HepG2 (cell line): ENCODE data around the gene CNNM1. TPM values are rescaled to one million over a fixed set of nuclear protein-coding genes. Genes with fewer than 3 reads are reported as not detected.

Experiments used
- ATAC-seq: fragments of 200-7000 bp; cut with Tn5 transposase; 3 replicates; pipeline ENCODE4 v1.9.1; 2020; ENCODE audit warnings: mild to moderate bottlenecking, moderate library complexity
- BruUV-seq: library from RNA; stranded (reverse); fragments of 400-500 nt; replicated peaks from 2 replicates; lab custom pipeline; 2021; lab: Mats Ljungman, UMichigan
- CTCF ChIA-PET: fragments of 300-600 bp; formaldehyde crosslinking; extraction: SDS; loops from one replicate; lab custom pipeline; 2021; ENCODE audit warnings: low total read pairs, inconsistent platforms, low intra/inter-chr PET ratio; lab: Yijun Ruan, JAX
- POLR2A ChIA-PET: fragments of 350-600 bp; sonication (Branson Sonifier 250); formaldehyde crosslinking; loops from one replicate; lab custom pipeline; 2020; ENCODE audit warnings: antibody characterized with exemption, inconsistent platforms; lab: Yijun Ruan, JAX
- DNase-seq: peaks from one replicate; pipeline ENCODE4 v3.0.0-alpha.2; 2015; ENCODE audit warnings: low spot score
- FAIRE-seq: peaks from 3 replicates; lab custom pipeline; 2011; peaks lifted over from hg19 to GRCh38; lab: Jason Lieb, UNC
- H2AFZ ChIP-seq: one replicate; pipeline ENCODE4 v1.6.1; 2011; ENCODE audit warnings: low read length, inconsistent platforms
- H3K27ac ChIP-seq: fragments of 300-600 bp; 3 replicates; pipeline ENCODE4 v1.8.0; 2011; ENCODE audit warnings: mixed run types, mild to moderate bottlenecking, mixed read lengths, low read length, inconsistent platforms; ENCODE audit not compliant: insufficient read depth; ENCODE audit errors: extremely low read length
- H3K27me3 ChIP-seq, 2 experiments: fragments of 200-600 bp in 1 of 2; 2 replicates in 1 of 2; 3 replicates in 1 of 2; pipeline versions ENCODE4 v1.6.0 to v1.8.0; 2011; ENCODE audit warnings: low read length in 2 of 2, mild to moderate bottlenecking in 2 of 2, moderate library complexity in 2 of 2, inconsistent platforms in 1 of 2; ENCODE audit not compliant: insufficient read depth in 2 of 2, control insufficient read depth in 1 of 2
- H3K36me3 ChIP-seq, 2 experiments: fragments of 200-600 bp in 1 of 2; replicated peaks in 1 of 2; 2 replicates in 1 of 2; 3 replicates in 1 of 2; pipeline versions ENCODE4 v1.5.1 to v1.8.0; 2011; ENCODE audit warnings: low read length in 2 of 2, inconsistent platforms in 1 of 2; ENCODE audit not compliant: insufficient read depth in 2 of 2, control insufficient read depth in 1 of 2
- H3K4me1 ChIP-seq: 2 replicates; pipeline ENCODE4 v1.5.1; 2012; ENCODE audit warnings: low read length, inconsistent platforms; ENCODE audit not compliant: insufficient read depth
- H3K4me2 ChIP-seq: 2 replicates; pipeline ENCODE4 v1.6.0; 2011; ENCODE audit warnings: low read depth, low read length, inconsistent platforms
- H3K4me3 ChIP-seq, 3 experiments: fragments of 200-600 bp in 1 of 3; sonication (generic), shearing (Covaris generic) in 1 of 3; replicated peaks in 1 of 3; 2 replicates each; pipeline ENCODE4 v1.5.1; 2011 to 2016; ENCODE audit warnings: low read length in 3 of 3, inconsistent platforms in 2 of 3, low read depth in 2 of 3, mild to moderate bottlenecking in 2 of 3, control low read depth in 1 of 3, mixed read lengths in 1 of 3; ENCODE audit not compliant: insufficient read depth in 1 of 3
- H3K79me2 ChIP-seq: one replicate; pipeline ENCODE4 v1.6.1; 2011; ENCODE audit warnings: low read length, inconsistent platforms; ENCODE audit not compliant: insufficient read depth
- H3K9ac ChIP-seq: 2 replicates; pipeline ENCODE4 v1.6.0; 2011; ENCODE audit warnings: mild to moderate bottlenecking, low read depth, low read length, inconsistent platforms; ENCODE audit not compliant: insufficient read depth
- H3K9me3 ChIP-seq: 2 replicates; pipeline ENCODE4 v1.5.1; 2012; ENCODE audit warnings: mild to moderate bottlenecking, low read length
- H4K20me1 ChIP-seq: 2 replicates; pipeline ENCODE4 v1.6.0; 2011; ENCODE audit warnings: inconsistent platforms, mild to moderate bottlenecking, low read length, moderate library complexity; ENCODE audit not compliant: insufficient read depth
- ELK4 ChIP-seq: sonication (generic); formaldehyde crosslinking; IDR thresholded peaks from 2 replicates; pipeline ENCODE4 v1.9.0; 2021; ENCODE audit warnings: missing genetic modification reagents, borderline replicate concordance
- HIVEP1 ChIP-seq: sonication (generic); formaldehyde crosslinking; IDR thresholded peaks from 2 replicates; pipeline ENCODE4 v1.4.0; 2020; ENCODE audit warnings: mild to moderate bottlenecking, missing genetic modification reagents
- MAF1 ChIP-seq: sonication (generic); formaldehyde crosslinking; IDR thresholded peaks from 2 replicates; pipeline ENCODE4 v1.5.0; 2020; ENCODE audit warnings: missing genetic modification reagents, borderline replicate concordance
- MAFF ChIP-seq: IDR thresholded peaks from 2 replicates; pipeline ENCODE4 v1.6.1; 2011; ENCODE audit warnings: low read depth, low read length, improper control_type of control experiment
- TBX2 ChIP-seq: sonication (generic); formaldehyde crosslinking; IDR thresholded peaks from 2 replicates; pipeline ENCODE4 v1.5.0; 2020; ENCODE audit warnings: missing genetic modification reagents, mild to moderate bottlenecking, borderline replicate concordance
- ZEB1 ChIP-seq: IDR thresholded peaks from 2 replicates; pipeline ENCODE4 v1.6.1; 2012; ENCODE audit warnings: mild to moderate bottlenecking, low read depth, inconsistent platforms; ENCODE audit not compliant: insufficient replicate concordance
- ZFP36L1 ChIP-seq: sonication (generic); formaldehyde crosslinking; IDR thresholded peaks from 2 replicates; pipeline ENCODE4 v1.8.0; 2022; ENCODE audit warnings: mild to moderate bottlenecking, missing genetic modification reagents, moderate library complexity
- ZNF264 ChIP-seq: sonication (generic); formaldehyde crosslinking; IDR thresholded peaks from 2 replicates; pipeline ENCODE4 v1.4.0; 2020; ENCODE audit warnings: missing genetic modification reagents
- ZNF546 ChIP-seq: sonication (generic); formaldehyde crosslinking; conservative IDR thresholded peaks from 2 replicates; pipeline ENCODE4 v1.8.1; 2023; ENCODE audit warnings: mild to moderate bottlenecking, missing genetic modification reagents
- ZSCAN9 ChIP-seq: IDR thresholded peaks from 2 replicates; pipeline ENCODE4 v1.6.1; 2016; ENCODE audit warnings: borderline replicate concordance
- WGBS: methylation state at CpG from one replicate; pipeline ENCODE4 v1.1.6; 2017; ENCODE audit warnings: low lambda C conversion rate; 5-methylcytosine and 5-hydroxymethylcytosine counted together
- in situ Hi-C: cut with HindIII; loops from 2 replicates; pipeline ENCODE4 v1.10.0; 2017; ENCODE audit warnings: low pct_unique_long_range_greater_than_20kb; ENCODE audit not compliant: extremely low pct_ligation_motif_present
- intact Hi-C: fragments of 100-400 bp; cut with micrococcal nuclease; formaldehyde crosslinking; loops from one replicate; pipeline ENCODE4 v1.10.0; 2022; ENCODE audit not compliant: unreplicated experiment
- polyA plus RNA-seq, 8 experiments: library from polyadenylated mRNA; depleted of rRNA in 3 of 8; stranded (reverse) in 7 of 8; unstranded in 1 of 8; fragments of >200 nt; fragmentation: Illumina TruSeq in 4 of 8; extraction: Trizol in 4 of 8; gene quantifications; 2 replicates each; pipeline versions ENCODE4 v1.2.1 to v1.2.3, GENCODE V29; 2011 to 2016; ENCODE audit warnings: low read depth in 4 of 8, missing spikeins in 1 of 8, mixed read lengths in 1 of 8; ENCODE audit not compliant: insufficient read depth in 1 of 8
- total RNA-seq, 5 experiments: library from RNA; depleted of rRNA; stranded (reverse); fragments of >200 nt; fragmentation: Illumina TruSeq; extraction: Trizol; gene quantifications; 2 replicates each; pipeline ENCODE4 v1.2.3, GENCODE V29; 2016; ENCODE audit warnings: low read depth in 1 of 5

The CNNM1 gene
- total and polyA plus RNA-seq, 2 of the 13 experiments (the other 11 are each of a cell fraction or from before 2014, with no cell fraction given) = 4.3 to 9.6 TPM

- no peak overlapping the region for H2AFZ ChIP-seq
- no peak for ATAC-seq
- no peak for DNase-seq
- 94% methylated on average over 1 of the region's 1 CpG for WGBS
- peaks cover 24 to 43% of the 10 kb centered on the region in 2 experiments for H3K36me3 ChIP-seq
- no peak for FAIRE-seq
- H3K27me3 ChIP-seq = no peaks in the 10 kb centered on the region
- ChIA-PET CTCF (no interaction called here), POLR2A (no interaction called here)
- H3K4me2 ChIP-seq = no peak overlapping the region
- intact Hi-C loops = no loop called here
- peaks cover 20% of the 10 kb centered on the region for H3K4me1 ChIP-seq
- BruUV-seq = no TSS peak
- H4K20me1 ChIP-seq = 0 out of 2 replicates have a peak, but pooled peaks cover 6% of the 10 kb centered on the region
- peaks cover 24% of the 10 kb centered on the region for H3K79me2 ChIP-seq
- H3K4me3 ChIP-seq = no peak overlapping the region
- in situ Hi-C loops = no loop called here
- H3K27ac ChIP-seq = no peak overlapping the region
- no peak for TF ChIP-seq ZEB1
- TF ChIP-seq ZFP36L1 (CRISPR knock-in tag) = no peak
- no peak for TF ChIP-seq TBX2 (CRISPR knock-in tag)
- no peak for TF ChIP-seq MAF1 (CRISPR knock-in tag)
- TF ChIP-seq ZNF546 (CRISPR knock-in tag) = no peak
- no peak for TF ChIP-seq HIVEP1 (CRISPR knock-in tag)
- TF ChIP-seq ELK4 (CRISPR knock-in tag) = no peak
- no peak for TF ChIP-seq ZNF264 (CRISPR knock-in tag)
- TF ChIP-seq ZSCAN9 (CRISPR knock-in tag) = no peak
- no peak for TF ChIP-seq MAFF
- no peak overlapping the region for H3K9ac ChIP-seq
- H3K9me3 ChIP-seq = no peaks in the 10 kb centered on the region
These were observed 81.0 kb downstream of the CNNM1 start for GRCh38 chr10:99410146-99410545.
